Kidney (tissue), 14 donors: ENCODE data around the gene KRT2. TPM values are rescaled to one million over a fixed set of nuclear protein-coding genes. Genes with fewer than 3 reads are reported as not detected.

Experiments
- DNase-seq, 5 donors: peaks; one replicate each; pipeline ENCODE4 v3.0.0-alpha.2; 2013 to 2020
- FAIRE-seq: peaks from 2 replicates; lab custom pipeline; 2012; peaks lifted over from hg19 to GRCh38; lab: Jason Lieb, UNC
- H3K27ac ChIP-seq, 2 donors: one replicate each; pipeline ENCODE4 v1.7.0; 2013; ENCODE audit warnings: low read depth in 2 of 2, low read length in 2 of 2, inconsistent platforms in 1 of 2
- H3K27me3 ChIP-seq: one replicate; pipeline ENCODE4 v1.7.1; 2013; ENCODE audit warnings: low read length, inconsistent platforms; ENCODE audit not compliant: control insufficient read depth, insufficient read depth
- H3K36me3 ChIP-seq, 3 donors: one replicate each; pipeline versions ENCODE4 v1.7.0 to v1.7.1; 2013; ENCODE audit warnings: low read length in 3 of 3, control low read depth in 1 of 3, inconsistent platforms in 1 of 3; ENCODE audit not compliant: insufficient read depth in 3 of 3, control insufficient read depth in 2 of 3
- H3K4me1 ChIP-seq, 3 donors: one replicate each; pipeline versions ENCODE4 v1.7.0 to v1.7.1; 2013; ENCODE audit warnings: low read length in 3 of 3, inconsistent platforms in 1 of 3, low read depth in 1 of 3; ENCODE audit not compliant: control insufficient read depth in 2 of 3, insufficient read depth in 2 of 3
- H3K4me3 ChIP-seq, 3 donors: one replicate each; pipeline versions ENCODE4 v1.7.0 to v1.8.1; 2013; ENCODE audit warnings: low read length in 3 of 3, control low read depth in 1 of 3, inconsistent platforms in 1 of 3
- H3K9ac ChIP-seq, 3 donors: one replicate each; pipeline versions ENCODE4 v1.7.0 to v1.7.1; 2013; ENCODE audit warnings: low read length in 3 of 3, control low read depth in 1 of 3, inconsistent platforms in 1 of 3
- H3K9me3 ChIP-seq, 3 donors: one replicate each; pipeline versions ENCODE4 v1.7.0 to v1.7.1; 2013; ENCODE audit warnings: low read length in 3 of 3, control low read depth in 1 of 3, inconsistent platforms in 1 of 3; ENCODE audit not compliant: control insufficient read depth in 2 of 3, insufficient read depth in 1 of 3
- intact Hi-C: fragments of 100-400 bp; cut with DNase I; formaldehyde crosslinking; loops from one replicate; pipeline ENCODE4 v1.11.1; 2022
- polyA plus RNA-seq: library from polyadenylated mRNA; stranded (reverse); fragments of 350-450 nt; fragmentation: Illumina TruSeq; extraction: RNeasy Lipid Tissue Mini Kit (QIAGEN cat#74804); gene quantifications from one replicate; pipeline ENCODE4 v1.2.3, GENCODE V29; 2014; ENCODE audit warnings: low read depth, low replicate concordance; ENCODE audit not compliant: insufficient read depth
- total RNA-seq: library from RNA; stranded (reverse); fragmentation: NEBNext Ultra II Directional; extraction: Animal tissue kit (Norgen Biotek cat#: 25700); gene quantifications from one replicate; pipeline ENCODE4 v1.2.1, GENCODE V29; 2021
- TF ChIP-seq, protein P1 (sequence below): IDR thresholded peaks from 3 replicates; pipeline ENCODE4 v1.5.1; 2012; ENCODE audit warnings: mild to moderate bottlenecking, moderate library complexity, borderline replicate concordance; ENCODE audit not compliant: insufficient read depth; ENCODE audit errors: extremely low read depth
- donor health status: control.
- donor health status: control.
- donor health status: control.
- donor health status: control.
- donor health status: control.
- donor health status: DM: yes; HTN: yes; CAD: no.
- donor health status: Normal renal cell carcinoma (clear cell type).

KRT2 gene
- total and polyA plus RNA-seq, 2 donors from 2014 or later = not detected

DNA sequence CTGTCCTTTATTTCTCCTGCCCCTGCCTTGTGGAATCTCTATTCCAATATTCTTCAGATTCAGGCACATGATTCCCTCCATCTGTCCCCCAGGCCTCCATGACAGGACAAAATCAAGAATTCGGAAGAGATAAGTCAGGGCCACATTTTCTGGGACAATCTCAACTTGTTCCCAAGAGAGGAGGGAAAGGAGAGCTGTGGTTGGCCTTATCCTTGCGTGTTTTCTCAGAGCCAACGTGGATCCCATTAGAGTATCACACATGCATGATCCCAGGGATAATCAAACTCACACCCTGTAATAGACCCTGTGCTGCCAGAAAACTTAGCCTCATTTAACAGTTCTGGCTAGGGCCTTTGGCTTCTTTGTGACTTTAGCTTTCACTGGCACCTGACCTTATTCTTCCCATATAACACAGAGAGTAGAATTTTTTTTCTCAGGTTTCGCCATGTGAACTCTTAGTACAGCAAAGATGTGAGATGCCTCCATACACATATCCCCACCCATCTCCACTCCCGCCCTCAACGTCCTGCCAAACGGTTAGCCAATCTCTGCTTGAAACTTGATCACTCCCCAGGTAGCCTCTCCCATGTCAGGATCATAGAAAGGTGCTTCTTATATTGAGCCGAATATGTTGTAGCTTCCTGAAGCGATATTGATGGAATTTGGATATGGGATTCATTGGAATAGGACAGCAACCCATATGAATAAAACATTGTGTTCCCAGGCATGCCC lies 34.9 kb upstream of the KRT2 start:
- DNase-seq (no peak), FAIRE-seq (no peak)
- TF ChIP-seq, protein P1, sequence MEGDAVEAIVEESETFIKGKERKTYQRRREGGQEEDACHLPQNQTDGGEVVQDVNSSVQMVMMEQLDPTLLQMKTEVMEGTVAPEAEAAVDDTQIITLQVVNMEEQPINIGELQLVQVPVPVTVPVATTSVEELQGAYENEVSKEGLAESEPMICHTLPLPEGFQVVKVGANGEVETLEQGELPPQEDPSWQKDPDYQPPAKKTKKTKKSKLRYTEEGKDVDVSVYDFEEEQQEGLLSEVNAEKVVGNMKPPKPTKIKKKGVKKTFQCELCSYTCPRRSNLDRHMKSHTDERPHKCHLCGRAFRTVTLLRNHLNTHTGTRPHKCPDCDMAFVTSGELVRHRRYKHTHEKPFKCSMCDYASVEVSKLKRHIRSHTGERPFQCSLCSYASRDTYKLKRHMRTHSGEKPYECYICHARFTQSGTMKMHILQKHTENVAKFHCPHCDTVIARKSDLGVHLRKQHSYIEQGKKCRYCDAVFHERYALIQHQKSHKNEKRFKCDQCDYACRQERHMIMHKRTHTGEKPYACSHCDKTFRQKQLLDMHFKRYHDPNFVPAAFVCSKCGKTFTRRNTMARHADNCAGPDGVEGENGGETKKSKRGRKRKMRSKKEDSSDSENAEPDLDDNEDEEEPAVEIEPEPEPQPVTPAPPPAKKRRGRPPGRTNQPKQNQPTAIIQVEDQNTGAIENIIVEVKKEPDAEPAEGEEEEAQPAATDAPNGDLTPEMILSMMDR = no peak
- H3K4me3 ChIP-seq = no peak overlapping the region
- intact Hi-C loops = no loop called here
- H3K9ac ChIP-seq = no peak overlapping the region
- peaks cover 0 to 3% (median 0%) of the 10 kb centered on the region in 3 donors for H3K4me1 ChIP-seq
- H3K27ac ChIP-seq = no peak overlapping the region
- H3K36me3 ChIP-seq = no peaks in the 10 kb centered on the region
- no peaks in the 10 kb centered on the region for H3K9me3 ChIP-seq
- no peaks in the 10 kb centered on the region for H3K27me3 ChIP-seq

DNA sequence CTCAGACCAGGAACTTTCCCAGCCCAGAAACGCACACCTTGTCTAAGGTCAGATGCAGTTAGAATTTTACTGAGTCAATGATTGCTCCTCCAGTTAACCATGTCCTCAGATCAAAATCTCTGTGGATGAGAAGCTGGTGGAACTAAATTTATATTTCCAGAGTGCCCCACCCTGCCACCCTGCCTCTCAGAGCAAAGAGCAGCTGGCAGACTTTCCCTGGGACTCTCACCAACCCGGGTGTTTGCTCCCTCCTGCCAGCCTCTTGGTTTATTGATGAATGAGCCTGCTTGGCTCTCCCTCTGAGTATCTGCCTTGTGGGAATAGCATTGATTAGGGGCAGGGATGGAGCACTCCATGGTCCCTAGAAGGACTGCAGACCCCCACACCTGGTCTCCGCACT lies 34.1 kb upstream of the KRT2 start:
- intact Hi-C loops = no loop called here

DNA sequence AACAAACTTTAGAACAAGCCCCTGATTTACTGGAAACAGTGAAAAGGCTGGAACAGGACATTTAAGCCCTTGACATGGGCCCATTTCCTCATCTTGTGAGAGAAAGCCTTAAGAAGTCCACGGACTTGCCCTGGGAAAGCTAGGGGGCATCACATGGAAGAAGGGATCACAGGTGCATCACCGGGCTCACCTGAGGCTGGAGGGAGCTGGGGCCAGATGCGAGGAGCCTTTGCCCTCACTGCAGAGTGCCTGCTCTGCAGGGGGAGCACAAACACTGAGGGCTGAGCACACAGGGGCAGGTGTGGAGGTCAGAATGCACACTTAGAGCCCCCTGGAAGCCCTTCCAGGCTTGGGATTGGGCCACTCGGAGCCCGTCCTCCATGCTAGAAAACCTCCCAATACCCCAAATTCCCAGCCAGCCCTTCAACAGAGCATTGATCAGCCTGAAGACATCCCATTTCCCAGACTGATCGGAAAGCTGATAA lies 33.4 kb upstream of the KRT2 start:
- intact Hi-C loops = no loop called here
- Histone ChIP-seq H3K27ac (no peak overlapping the region), H3K9me3 (no peaks in the 10 kb centered on the region), H3K4me3 (no peak overlapping the region), H3K4me1 (no peaks in the 10 kb centered on the region), H3K9ac (no peak overlapping the region), H3K36me3 (no peaks in the 10 kb centered on the region), H3K27me3 (no peaks in the 10 kb centered on the region)
- TF ChIP-seq, protein P1 = no peak
- no peak for DNase-seq
- no peak for FAIRE-seq

More for the DNA sequence above, 34.1 kb upstream of the KRT2 start:
- no peaks in the 10 kb centered on the region for H3K9me3 ChIP-seq
- H3K27me3 ChIP-seq = no peaks in the 10 kb centered on the region
- no peak overlapping the region for H3K27ac ChIP-seq
- H3K9ac ChIP-seq = no peak overlapping the region
- no peak overlapping the region for H3K4me3 ChIP-seq
- no peaks in the 10 kb centered on the region for H3K4me1 ChIP-seq
- TF ChIP-seq, protein P1 = no peak
- no peaks in the 10 kb centered on the region for H3K36me3 ChIP-seq
- FAIRE-seq (no peak), DNase-seq (no peak)
